AG09309 (cell line): ENCODE measurements around the gene SEMA4F.

Experiments
- DNase-seq: peaks from one replicate; pipeline ENCODE4 v3.0.0-alpha.2; 2010; ENCODE audit warnings: low read depth
- H3K4me3 ChIP-seq: 2 replicates; pipeline ENCODE4 v1.5.1; 2011; ENCODE audit warnings: mild to moderate bottlenecking, low read depth, low read length, moderate library complexity; ENCODE audit not compliant: control insufficient read depth
- CTCF ChIP-seq: IDR thresholded peaks from 2 replicates; pipeline ENCODE4 v1.5.1; 2011; ENCODE audit warnings: mild to moderate bottlenecking, low read depth, low read length, inconsistent platforms; ENCODE audit not compliant: insufficient read depth, control insufficient read depth; ENCODE audit errors: missing control alignments

The SEMA4F gene

GRCh38 chr2:74676331-74676730, 22.3 kb downstream of the SEMA4F start:
- DNase-seq: no peak
- H3K4me3 ChIP-seq: no peak overlapping the region
- no peak for TF ChIP-seq CTCF

- TF ChIP-seq CTCF: no peak
- H3K4me3 ChIP-seq: no peak overlapping the region
Observed at GRCh38 chr2:74679615-74680014, 25.6 kb downstream of the SEMA4F start.

GRCh38 chr2:74682501-74682900, 28.5 kb downstream of the SEMA4F start:
- no peak overlapping the region for H3K4me3 ChIP-seq
- DNase-seq: no peak
- TF ChIP-seq CTCF: no peak

More at GRCh38 chr2:74679615-74680014, 25.6 kb downstream of the SEMA4F start:
- no peak for DNase-seq

- no peak overlapping the region for H3K4me3 ChIP-seq
- DNase-seq: no peak
- no peak for TF ChIP-seq CTCF
Observed at GRCh38 chr2:74685408-74685807, 31.4 kb downstream of the SEMA4F start.

- no peak overlapping the region for H3K4me3 ChIP-seq
- DNase-seq: no peak
- TF ChIP-seq CTCF: no peak
Observed at GRCh38 chr2:74688881-74689280, 34.8 kb downstream of the SEMA4F start.

GRCh38 chr2:74689671-74690070, 35.6 kb downstream of the SEMA4F start:
- H3K4me3 ChIP-seq: no peak overlapping the region
- no peak for TF ChIP-seq CTCF
- DNase-seq: no peak

GRCh38 chr2:74690571-74690970, 36.5 kb downstream of the SEMA4F start:
- peak; percentile 40 for DNase-seq
- peak; percentile 81 for TF ChIP-seq CTCF
- no peak overlapping the region for H3K4me3 ChIP-seq
